Activated CD4-positive, alpha-beta T cell treated with anti-CD3 and anti-CD28 coated beads, Interleukin-2, Interleukin-6, amounts not matched to agents 100 ng/mL and 50 ng/mL, durations not matched to agents 16 hours and 8 hours (primary cell): ENCODE data around the gene CAMTA1.
"Not testable (repeated sequence)": the region's sequence is repeated elsewhere in the genome, so short reads cannot be mapped to it uniquely, and the experiment has no call there.

Source experiments
- DNase-seq: peaks from one replicate; pipeline ENCODE4 v3.0.0-alpha.2; 2020

The CAMTA1 gene

GRCh38 chr1:7589080-7589735 is 804.0 kb downstream of the CAMTA1 start:
- DNase-seq: no peak

GRCh38 chr1:7589774-7590425 is 804.6 kb downstream of the CAMTA1 start:
- DNase-seq: no peak

- DNase-seq: no peak
Measured at GRCh38 chr1:7590426-7590790, 805.2 kb downstream of the CAMTA1 start.

- DNase-seq: no peak
Measured at GRCh38 chr1:7591565-7591964, 806.3 kb downstream of the CAMTA1 start.

GRCh38 chr1:7592120-7592798 is 807.0 kb downstream of the CAMTA1 start:
- no peak for DNase-seq

- DNase-seq: no peak
Measured at GRCh38 chr1:7594002-7594713, 808.9 kb downstream of the CAMTA1 start.

GRCh38 chr1:7594714-7595295 is 809.6 kb downstream of the CAMTA1 start:
- DNase-seq: no peak

GRCh38 chr1:7595336-7595735 is 810.1 kb downstream of the CAMTA1 start:
- DNase-seq: no peak

GRCh38 chr1:7596126-7596965 is 811.1 kb downstream of the CAMTA1 start:
- no peak for DNase-seq

GRCh38 chr1:7598058-7598457 is 812.8 kb downstream of the CAMTA1 start:
- not testable (repeated sequence) for DNase-seq

GRCh38 chr1:7604906-7605305 is 819.7 kb downstream of the CAMTA1 start:
- not testable (repeated sequence) for DNase-seq

GRCh38 chr1:7606096-7606495 is 820.8 kb downstream of the CAMTA1 start:
- DNase-seq: no peak

- no peak for DNase-seq
Measured at GRCh38 chr1:7607097-7607496, 821.8 kb downstream of the CAMTA1 start.

- DNase-seq: no peak
Measured at GRCh38 chr1:7608628-7609305, 823.5 kb downstream of the CAMTA1 start.

GRCh38 chr1:7609311-7609994 is 824.2 kb downstream of the CAMTA1 start:
- no peak for DNase-seq

- DNase-seq: no peak
Measured at GRCh38 chr1:7610106-7610731, 825.0 kb downstream of the CAMTA1 start.

- no peak for DNase-seq
Measured at GRCh38 chr1:7610936-7611335, 825.7 kb downstream of the CAMTA1 start.

GRCh38 chr1:7611421-7612010 is 826.3 kb downstream of the CAMTA1 start:
- no peak for DNase-seq

GRCh38 chr1:7613106-7613850 is 828.0 kb downstream of the CAMTA1 start:
- DNase-seq: no peak
